Measurements from ENCODE around the gene MYO16.
"Not testable (repeated sequence)": the region's sequence is repeated elsewhere in the genome, so short reads cannot be mapped to it uniquely, and the experiment has no call there.

Gene MYO16

GRCh38 chr13:109215377-109215776, 586.0 kb downstream of the MYO16 start:
- peaks cover 2% of the 10 kb centered on the region for H3K27me3 ChIP-seq (ENCODE audit: insufficient read depth, poor library complexity, severe bottlenecking)
- TF ChIP-seq CTCF (IDR thresholded peaks at IDR 0.05; ENCODE audit: poor library complexity, severe bottlenecking) = no peak
- DNase-seq (ENCODE audit: low spot score) (no peak), ATAC-seq (ENCODE audit: low read depth) (no peak)
- H3K4me3 ChIP-seq (ENCODE audit: severe bottlenecking) = no peak overlapping the region
- no peaks in the 10 kb centered on the region for H3K9me3 ChIP-seq (ENCODE audit: severe bottlenecking)
- H3K27ac ChIP-seq (ENCODE audit: poor library complexity, severe bottlenecking) = no peak overlapping the region
- peaks cover 3% of the 10 kb centered on the region; the same call in 1 of the 2 replicates for H3K36me3 ChIP-seq (ENCODE audit: low read depth)
- H3K4me1 ChIP-seq (ENCODE audit: insufficient read depth, poor library complexity, severe bottlenecking) = peaks cover 17% of the 10 kb centered on the region

- not testable (repeated sequence) for DNase-seq (ENCODE audit: low spot score); H3K4me1 ChIP-seq (ENCODE audit: insufficient read depth, poor library complexity, severe bottlenecking); H3K27me3 ChIP-seq (ENCODE audit: insufficient read depth, poor library complexity, severe bottlenecking); ATAC-seq (ENCODE audit: low read depth); H3K27ac ChIP-seq (ENCODE audit: poor library complexity, severe bottlenecking); H3K4me3 ChIP-seq (ENCODE audit: severe bottlenecking); H3K9me3 ChIP-seq (ENCODE audit: severe bottlenecking); H3K36me3 ChIP-seq (ENCODE audit: low read depth)
Observed at GRCh38 chr13:109217510-109217909, 588.1 kb downstream of the MYO16 start.

- Histone ChIP-seq H3K4me1 (ENCODE audit: insufficient read depth, poor library complexity, severe bottlenecking) (peaks cover 2% of the 10 kb centered on the region), H3K27me3 (ENCODE audit: insufficient read depth, poor library complexity, severe bottlenecking) (no peaks in the 10 kb centered on the region), H3K4me3 (ENCODE audit: severe bottlenecking) (no peak overlapping the region), H3K27ac (ENCODE audit: poor library complexity, severe bottlenecking) (no peak overlapping the region), H3K9me3 (ENCODE audit: severe bottlenecking) (no peaks in the 10 kb centered on the region), H3K36me3 (ENCODE audit: low read depth) (peaks cover 3% of the 10 kb centered on the region; the same call in 1 of the 2 replicates)
- no peak for TF ChIP-seq CTCF (IDR thresholded peaks at IDR 0.05; ENCODE audit: poor library complexity, severe bottlenecking)
- ATAC-seq (ENCODE audit: low read depth) = no peak
- DNase-seq (ENCODE audit: low spot score) = no peak
Observed at GRCh38 chr13:109220631-109221030, 591.2 kb downstream of the MYO16 start.

GRCh38 chr13:109224033-109224432, 594.6 kb downstream of the MYO16 start:
- Histone ChIP-seq H3K27ac (ENCODE audit: poor library complexity, severe bottlenecking) (no peak overlapping the region), H3K9me3 (ENCODE audit: severe bottlenecking) (no peaks in the 10 kb centered on the region), H3K4me3 (ENCODE audit: severe bottlenecking) (no peak overlapping the region), H3K36me3 (ENCODE audit: low read depth) (0 out of 2 replicates have a peak, but pooled peaks cover 4% of the 10 kb centered on the region), H3K4me1 (ENCODE audit: insufficient read depth, poor library complexity, severe bottlenecking) (peaks cover 2% of the 10 kb centered on the region), H3K27me3 (ENCODE audit: insufficient read depth, poor library complexity, severe bottlenecking) (no peaks in the 10 kb centered on the region)
- TF ChIP-seq CTCF (IDR thresholded peaks at IDR 0.05; ENCODE audit: poor library complexity, severe bottlenecking) = no peak
- ATAC-seq (ENCODE audit: low read depth) (no peak), DNase-seq (ENCODE audit: low spot score) (no peak)

- no peak for ATAC-seq (ENCODE audit: low read depth)
- Histone ChIP-seq H3K4me3 (ENCODE audit: severe bottlenecking) (no peak overlapping the region), H3K27me3 (ENCODE audit: insufficient read depth, poor library complexity, severe bottlenecking) (no peaks in the 10 kb centered on the region), H3K27ac (ENCODE audit: poor library complexity, severe bottlenecking) (no peak overlapping the region), H3K9me3 (ENCODE audit: severe bottlenecking) (no peaks in the 10 kb centered on the region), H3K36me3 (ENCODE audit: low read depth) (0 out of 2 replicates have a peak, but pooled peaks cover 4% of the 10 kb centered on the region), H3K4me1 (ENCODE audit: insufficient read depth, poor library complexity, severe bottlenecking) (no peaks in the 10 kb centered on the region)
- no peak for TF ChIP-seq CTCF (IDR thresholded peaks at IDR 0.05; ENCODE audit: poor library complexity, severe bottlenecking)
- DNase-seq (ENCODE audit: low spot score) = no peak
Observed at GRCh38 chr13:109226631-109227030, 597.2 kb downstream of the MYO16 start.
